NCI-H1048 (cell line): ENCODE measurements around the gene DYRK2.

Source experiments
- DNase-seq: peaks from one replicate; lab custom pipeline; 2025; lab: John Stamatoyannopoulos, UW

DYRK2 gene

DNA sequence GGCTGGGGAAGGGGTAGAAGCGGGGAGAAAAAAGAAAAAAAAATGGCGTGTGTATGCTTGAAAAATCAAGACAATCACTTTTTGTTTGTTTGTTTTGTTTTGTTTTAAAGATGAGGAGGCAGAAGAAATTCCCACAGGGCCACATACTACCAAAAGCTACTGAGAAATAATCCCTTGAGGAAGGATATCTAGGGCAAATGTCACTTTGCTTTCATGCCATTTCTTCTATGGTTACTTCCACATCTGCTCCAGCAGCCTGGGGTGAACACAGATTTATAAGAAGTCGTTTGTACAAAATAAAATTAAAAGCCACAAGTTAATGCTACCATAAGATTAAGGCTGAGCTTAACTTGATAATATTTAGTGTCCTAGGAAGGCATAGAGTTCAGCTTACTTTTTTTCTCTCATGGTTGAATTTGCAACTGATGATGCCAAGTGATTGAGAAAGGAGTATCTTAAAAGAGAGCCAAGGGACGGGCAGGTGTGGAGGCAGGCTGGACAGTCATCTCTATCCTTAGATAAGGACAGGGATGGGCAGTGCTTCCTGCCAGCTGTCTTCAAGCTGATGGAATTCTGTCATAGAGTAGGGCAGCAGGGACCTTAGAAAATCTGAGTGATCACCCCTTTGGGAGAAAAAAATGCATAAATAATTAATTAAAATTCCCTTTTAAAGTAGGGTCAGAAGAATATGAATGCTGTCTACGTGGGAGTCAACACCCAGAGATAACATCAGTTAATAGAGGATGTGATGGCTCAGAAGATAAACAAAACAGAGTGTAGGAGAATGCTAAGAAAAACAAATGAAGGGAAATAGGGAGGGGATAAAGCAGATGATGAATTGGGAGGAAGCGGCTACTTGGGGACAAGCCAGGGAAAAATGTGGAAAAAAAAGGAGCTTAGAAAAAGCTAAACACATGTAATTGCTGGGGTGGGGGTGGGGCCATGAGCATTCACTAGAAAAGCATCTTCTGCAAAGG lies 57.1 kb downstream of the DYRK2 start:
- no peak for DNase-seq

DNA sequence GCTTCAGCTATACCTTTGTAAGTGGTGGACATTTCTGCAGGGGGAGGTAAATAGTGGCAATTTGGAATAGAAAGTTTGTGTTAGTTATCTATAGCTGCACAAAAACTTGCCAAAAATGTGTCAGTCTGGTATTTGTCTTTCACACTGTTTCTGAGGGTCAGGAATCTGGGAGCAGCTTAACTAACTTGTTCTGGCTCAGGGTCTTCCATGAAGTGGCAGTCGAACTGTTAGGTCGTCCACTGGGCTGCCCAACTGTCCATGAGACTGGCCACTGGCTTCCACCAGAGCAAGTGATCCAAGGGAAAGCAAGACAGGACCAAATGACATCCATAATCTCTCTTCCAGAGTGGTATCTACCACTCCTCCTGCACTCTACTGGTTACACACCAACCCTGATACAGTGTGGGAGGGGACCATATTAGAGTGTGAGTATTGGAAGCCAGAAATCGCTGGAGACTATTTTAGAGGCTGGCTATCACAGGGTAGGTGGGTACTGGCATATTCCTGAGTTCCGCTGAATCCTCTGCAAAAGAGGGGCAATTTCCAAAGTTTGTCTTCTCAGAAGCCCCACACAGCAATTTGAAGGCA lies 60.9 kb downstream of the DYRK2 start:
- DNase-seq, result no peak

DNA sequence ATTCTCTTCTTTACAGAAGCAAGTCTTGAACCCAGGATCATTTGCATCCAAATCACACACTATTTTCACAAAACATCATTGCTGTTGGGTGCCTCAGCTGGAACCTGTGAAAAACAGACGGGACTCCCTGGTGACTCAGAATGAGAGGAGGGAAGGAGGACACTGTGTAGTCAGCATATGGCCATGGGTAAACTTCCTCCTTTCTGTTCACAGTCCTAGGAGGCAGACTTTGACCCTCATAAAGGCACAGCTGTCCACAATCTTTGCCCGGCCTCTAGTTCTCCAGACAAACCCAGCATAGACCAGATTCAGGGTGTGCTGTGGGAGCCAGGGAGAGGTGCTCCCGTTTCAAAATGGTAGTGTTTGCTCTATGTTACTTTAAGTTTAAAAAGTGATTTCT lies 62.0 kb downstream of the DYRK2 start:
- DNase-seq, result no peak

DNA sequence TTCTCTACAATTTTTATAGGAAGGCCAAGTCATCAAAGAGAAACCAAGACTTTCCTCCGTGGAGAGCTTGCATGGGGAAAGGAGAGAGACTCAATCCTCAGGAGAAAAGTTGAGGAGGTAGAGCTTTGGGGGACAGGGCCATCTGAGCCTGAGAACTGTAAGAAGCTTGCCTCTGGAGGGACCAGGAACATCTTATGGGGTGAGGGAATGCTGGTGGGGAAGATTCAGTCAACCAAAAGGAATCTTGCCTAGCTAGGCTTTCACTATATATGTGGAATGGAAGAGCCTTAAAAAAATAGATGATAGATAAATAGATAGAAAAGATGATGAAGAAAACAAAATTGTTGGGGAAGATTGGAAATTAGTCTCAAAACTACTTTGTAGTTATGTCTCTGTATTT lies 63.5 kb downstream of the DYRK2 start:
- no peak for DNase-seq

DNA sequence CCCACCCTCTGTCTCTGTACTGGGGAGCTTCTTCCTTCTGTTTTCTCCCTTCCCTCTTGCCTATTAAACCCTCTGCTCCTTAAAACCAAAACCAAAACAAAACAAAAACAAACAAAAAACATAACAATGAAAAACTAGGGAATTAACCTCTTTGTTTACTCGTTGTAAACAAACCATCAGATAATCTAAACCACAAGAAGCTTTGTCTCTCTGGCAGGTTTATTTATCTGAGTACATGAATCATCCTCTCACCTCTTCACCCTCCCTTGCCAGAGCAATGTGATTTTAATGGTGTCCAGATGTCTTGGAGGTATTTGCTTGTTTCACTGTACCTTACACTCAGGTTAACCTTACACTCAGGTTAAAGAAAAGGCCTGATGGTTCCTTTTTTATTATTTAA lies 66.1 kb downstream of the DYRK2 start:
- no peak for DNase-seq
